Activated T-cell treated with anti-CD3 and anti-CD28 coated beads, Interleukin-2, amount 50 U/mL, for 48 hours (primary cell): ENCODE results near the gene VIT.
"Not testable (repeated sequence)": the region's sequence is repeated elsewhere in the genome, so short reads cannot be mapped to it uniquely, and the experiment has no call there.

Experiments
- DNase-seq, 2 experiments: peaks; one replicate each; pipeline ENCODE4 v3.0.0-alpha.2; 2020

Gene VIT

DNA sequence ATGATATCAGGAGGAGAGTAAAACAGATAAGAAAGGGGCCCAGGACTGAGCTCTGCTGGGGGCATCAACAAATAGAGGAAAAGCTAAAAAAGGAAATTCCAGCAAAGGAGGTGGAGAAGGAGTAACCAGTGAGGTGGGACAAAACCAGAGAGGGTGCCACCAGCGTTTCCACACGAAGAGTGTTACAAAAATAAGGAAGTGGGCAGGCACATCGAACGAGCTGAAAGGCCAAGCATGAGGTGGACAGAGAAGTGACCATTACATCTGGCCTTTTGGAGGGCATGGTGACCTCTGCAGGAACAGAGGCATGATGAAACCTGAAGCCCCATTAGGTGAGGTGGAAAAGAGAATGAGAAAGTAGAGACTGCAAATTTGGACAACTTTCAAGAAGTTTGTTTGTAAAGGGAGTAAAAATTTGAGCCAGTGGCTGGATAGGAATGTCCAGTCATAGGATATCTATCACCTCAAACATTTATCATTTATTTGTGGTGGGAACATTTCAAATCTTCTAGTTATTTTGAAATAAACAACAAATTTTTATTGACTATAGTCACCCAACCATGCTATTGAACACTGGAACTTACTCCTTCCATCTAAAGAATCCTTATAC lies 18.4 kb upstream of the VIT start:
- no peak for DNase-seq

GRCh38 chr2:36678856-36679255 lies 17.7 kb upstream of the VIT start:
- no peak for DNase-seq

DNA sequence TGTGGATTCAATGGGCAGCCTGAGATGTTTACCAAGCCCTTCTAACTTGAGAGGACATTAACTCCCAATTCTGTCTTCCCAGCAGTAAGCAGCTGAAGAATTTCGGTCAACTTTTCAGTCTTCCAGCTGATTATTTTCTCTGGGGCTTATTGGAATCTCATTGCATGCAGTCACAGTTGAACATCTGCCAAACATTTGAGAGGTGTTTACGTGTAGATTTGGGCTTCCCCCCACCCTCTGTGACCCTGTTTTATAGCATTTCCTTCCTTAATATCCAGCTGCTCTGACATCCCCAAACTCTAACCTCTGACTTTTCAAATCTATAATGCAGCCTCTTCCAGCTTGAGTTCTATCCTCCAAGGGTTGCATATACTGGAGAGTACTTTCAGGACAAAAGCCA lies 16.5 kb upstream of the VIT start:
- DNase-seq, result no peak

GRCh38 chr2:36682562-36682961 lies 13.9 kb upstream of the VIT start:
- DNase-seq, result no peak

- DNase-seq, result no peak
These were observed 13.5 kb upstream of the VIT start for GRCh38 chr2:36683002-36683401.

DNA sequence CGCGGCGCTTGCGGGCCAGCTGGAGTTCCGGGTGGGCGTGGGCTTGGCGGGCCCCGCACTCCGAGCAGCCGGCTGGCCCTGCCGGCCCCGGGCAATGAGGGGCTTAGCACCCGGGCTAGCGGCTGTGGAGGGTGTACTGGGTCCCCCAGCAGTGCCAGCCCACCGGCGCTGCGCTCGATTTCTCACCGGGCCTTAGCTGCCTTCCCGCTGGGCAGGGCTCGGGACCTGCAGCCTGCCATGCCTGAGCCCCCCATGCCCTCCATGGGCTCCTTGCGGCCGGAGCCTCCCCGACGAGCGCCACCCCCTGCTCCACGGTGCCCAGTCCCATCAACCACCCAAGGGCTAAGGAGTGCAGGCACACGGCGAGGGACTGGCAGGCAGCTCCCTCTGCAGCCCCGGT lies 8.2 kb upstream of the VIT start:
- not testable (repeated sequence) for DNase-seq

- not testable (repeated sequence) for DNase-seq
These were observed 7.5 kb upstream of the VIT start for GRCh38 chr2:36689013-36689412.

- DNase-seq, result no peak
These were observed 4.4 kb upstream of the VIT start for GRCh38 chr2:36692121-36692520.

DNA sequence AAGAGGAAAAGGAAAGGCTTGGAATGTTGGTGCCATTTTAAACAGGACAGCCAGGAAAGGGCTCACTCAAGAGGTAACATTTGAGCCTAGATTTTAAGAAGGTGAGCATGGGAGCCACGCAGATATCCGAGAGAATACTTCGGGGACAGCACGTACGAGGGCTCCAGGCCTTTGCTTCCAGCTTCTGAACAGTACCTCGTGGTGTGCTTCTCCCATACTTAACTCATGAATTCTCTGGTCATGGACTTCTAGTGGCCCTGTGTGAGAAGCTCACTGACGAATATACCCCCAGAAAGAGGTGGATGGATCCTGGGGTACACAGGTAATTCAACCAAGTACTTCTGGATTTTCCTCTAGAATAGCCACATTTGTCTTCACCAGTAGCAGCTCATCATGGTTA lies 2.7 kb upstream of the VIT start:
- no peak for DNase-seq

DNA sequence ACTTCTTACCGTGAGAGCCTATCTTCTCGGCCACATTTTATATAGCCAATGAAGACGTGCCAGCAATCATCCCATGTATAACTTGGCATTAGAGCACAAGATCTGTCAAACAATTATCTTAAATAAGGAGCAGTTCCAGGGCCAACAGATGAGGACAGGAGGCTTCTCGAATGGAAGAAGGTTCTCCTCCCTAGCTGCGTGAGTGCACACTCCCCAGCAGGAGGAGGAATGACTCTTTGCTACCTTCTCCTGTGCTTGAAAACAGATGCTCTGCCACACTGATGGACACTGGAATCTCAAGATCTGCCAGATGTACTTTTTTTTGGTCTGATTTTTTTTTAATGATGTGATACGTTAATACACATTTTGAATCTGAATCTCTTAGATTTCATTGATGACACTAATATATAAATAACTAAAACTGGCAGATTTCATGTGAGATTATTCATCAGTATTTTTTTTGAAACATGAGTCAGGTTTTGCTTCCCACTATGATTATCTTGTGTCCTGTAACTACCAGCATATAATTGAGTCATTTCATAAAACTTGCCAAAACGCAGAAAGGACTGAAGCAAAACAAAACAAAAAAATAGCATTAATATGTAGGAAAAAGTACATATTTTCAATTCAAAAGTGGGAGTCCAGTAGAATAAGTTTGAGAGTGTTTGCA lies 626 bp upstream of the VIT start:
- no peak for DNase-seq

DNA sequence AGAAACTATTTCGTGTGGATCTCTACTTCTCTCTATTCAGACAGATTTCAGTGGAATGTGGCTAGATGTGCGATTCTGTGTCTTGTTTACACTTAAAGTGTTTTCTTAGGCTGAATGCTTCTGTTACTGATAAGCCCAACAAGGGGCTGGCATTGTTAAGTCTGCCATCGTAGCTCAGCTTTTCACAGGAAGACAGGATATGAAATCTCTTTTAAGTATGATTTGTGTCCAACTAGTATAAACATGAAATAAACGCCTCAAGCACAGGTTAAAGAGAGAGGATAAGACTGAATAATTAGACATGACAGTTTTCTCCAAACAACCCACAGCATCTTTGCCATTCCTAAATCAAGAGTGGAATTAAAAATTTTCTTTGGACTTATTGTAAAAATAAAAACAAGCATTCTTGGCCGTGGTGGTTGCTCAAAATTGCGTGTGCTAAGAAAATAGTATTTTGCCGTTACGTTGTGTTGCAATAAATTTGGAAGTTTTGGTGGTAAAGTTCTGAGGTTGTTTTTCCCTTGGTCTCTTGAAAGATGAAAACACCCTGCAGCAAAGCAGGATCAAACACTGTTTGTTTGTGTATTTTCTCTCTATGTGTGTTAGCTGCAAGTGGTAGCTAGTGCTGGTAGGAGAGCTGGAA lies 1.0 kb downstream of the VIT start:
- DNase-seq, result no peak

DNA sequence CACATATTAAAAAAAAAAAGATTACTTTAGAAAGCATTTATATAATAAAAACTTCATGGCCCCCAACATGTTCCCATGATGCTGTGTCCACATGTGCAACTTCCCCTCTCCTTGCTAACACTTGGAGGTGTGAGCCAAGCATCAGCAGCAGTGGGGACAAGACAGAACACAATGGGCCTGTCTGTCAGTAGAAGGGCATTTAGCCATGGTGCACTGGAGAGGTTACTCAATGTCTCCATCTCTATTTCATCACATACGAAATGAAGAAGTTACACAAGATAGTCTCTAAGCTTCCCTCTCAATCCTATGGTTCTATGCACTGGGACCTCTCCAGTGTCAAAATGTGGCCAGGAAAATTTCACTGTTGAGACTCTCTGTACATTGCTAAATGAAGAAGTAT lies 2.5 kb downstream of the VIT start:
- DNase-seq, result no peak

DNA sequence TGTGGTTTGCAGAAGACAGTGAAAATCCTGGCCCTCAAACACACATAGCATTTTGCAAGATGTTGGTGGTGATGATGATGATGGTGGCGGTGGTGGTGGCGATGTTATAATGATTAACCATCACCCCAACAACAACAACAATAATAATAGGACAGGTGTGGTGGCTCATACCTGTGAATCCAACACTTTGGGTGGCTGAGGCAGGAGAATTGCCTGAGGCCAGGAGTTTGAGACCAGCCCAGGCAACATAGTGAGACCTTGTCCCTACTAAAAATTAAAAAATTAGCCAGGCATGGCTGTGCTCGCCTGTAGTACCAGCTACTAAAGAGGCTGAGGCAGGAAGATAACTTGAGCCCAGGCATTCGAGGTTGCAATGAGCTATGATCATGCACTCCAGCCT lies 3.8 kb downstream of the VIT start:
- DNase-seq, result no peak

GRCh38 chr2:36701391-36701795 lies 4.9 kb downstream of the VIT start:
- no peak for DNase-seq

DNA sequence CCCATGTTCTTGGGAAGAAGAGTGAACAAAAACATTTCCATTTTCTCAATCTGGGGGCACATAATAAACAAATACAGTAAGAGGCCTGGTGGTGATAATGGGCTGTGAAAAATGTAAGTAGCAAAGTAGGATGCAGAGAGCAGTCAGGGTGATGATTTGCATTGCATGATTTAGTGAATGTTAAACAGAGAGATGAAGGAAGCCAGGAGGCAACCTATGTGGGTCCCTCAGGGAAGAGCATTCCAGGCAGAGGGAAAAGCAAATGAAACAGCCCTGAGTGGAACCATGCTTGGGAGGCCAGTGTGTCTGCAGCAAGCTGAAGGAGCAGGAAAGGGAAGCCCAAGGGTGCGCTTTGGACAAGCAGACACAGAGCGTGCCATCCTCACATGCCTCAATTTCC lies 5.4 kb downstream of the VIT start:
- no peak for DNase-seq

GRCh38 chr2:36702781-36703180 lies 6.3 kb downstream of the VIT start:
- DNase-seq, result no peak

- no peak for DNase-seq
These were observed 8.1 kb downstream of the VIT start for GRCh38 chr2:36704475-36705150.

DNA sequence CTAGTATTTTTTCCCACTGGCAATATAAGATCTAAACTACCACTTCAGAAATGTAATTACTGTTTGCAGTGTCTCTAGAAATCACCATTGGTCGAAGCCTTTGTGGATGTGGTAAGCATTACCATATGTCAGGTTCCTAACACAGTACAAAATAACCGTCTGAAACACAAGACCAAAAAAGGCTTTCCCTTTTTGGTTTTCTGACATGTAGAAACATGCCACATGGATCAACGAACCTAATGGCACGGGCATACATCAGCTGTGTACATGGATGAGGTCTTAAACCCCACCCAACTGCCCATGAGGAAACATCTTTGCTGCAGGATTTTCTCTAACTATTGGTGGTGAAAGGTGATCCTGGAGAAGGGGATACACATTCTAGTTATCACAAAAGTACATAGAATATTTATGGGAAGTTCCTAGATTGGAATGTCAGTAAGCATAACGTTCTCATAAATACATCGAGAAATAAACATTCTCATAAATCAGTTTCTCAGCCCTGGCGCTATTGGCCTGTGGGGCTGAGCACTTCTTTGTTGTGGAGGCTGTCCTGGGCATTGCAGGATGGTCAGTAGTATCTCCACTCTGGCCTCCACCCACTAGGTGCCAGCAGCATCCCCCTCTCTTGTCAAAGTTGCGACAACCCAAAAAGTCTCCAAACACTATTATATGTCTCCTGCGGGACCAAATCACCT lies 9.0 kb downstream of the VIT start:
- no peak for DNase-seq

DNA sequence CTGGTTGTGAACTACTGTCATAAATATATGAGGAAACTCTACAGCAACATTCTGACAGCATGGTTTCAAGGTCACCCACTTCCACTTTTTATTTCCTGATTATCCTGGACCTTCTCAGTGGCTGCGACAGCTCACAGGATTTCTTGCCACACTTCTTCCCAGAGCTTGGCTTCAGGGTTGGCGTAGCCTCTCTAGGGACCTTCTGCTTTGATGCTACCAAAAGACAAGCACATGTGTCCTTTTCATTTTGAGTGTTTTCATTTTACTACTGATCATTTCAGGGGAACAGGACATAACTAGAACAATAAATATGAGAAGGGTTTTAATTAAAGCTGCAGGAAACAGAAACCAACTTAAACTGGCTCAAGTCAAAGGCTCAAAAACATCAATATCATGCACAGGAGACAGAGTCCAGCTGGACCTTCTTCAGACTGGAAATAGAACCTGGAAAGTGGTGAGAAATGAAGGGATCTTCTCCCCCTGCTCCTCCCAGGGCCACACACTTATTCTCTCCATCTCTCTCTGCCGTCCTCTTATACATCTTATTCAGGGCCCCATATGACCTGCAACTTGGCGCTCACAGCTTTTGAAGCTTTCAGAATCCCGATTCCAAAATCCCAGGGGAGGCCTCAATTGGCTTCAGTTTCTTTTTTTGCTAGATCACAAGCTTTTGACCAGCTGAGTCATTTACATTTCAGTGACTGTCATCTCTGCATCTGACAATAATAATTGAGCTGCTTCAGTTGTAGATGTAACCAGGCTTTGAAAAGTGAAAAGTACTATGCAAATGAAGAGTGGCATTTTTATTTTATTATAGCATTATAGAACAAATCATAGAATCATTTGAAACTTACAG lies 9.7 kb downstream of the VIT start:
- no peak for DNase-seq

DNA sequence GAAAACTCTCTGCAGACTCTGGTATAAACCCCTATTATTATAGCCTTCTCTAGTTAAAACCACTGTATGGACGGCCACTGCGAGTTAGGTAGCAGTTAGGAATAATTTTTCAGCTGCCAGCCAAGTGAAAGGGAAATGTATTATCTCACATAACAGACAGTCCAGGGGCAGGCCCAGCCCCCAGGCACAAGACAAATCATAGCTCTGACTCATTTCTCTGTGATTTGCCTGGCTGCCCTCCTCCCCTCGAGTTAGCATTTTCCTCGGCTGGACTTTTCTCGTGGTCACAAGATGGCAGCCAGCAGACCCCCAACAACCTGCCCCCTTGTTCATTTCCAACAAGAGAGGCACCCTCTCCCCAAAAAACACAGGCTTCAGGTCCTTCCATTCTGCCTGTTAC lies 10.5 kb downstream of the VIT start:
- no peak for DNase-seq

DNA sequence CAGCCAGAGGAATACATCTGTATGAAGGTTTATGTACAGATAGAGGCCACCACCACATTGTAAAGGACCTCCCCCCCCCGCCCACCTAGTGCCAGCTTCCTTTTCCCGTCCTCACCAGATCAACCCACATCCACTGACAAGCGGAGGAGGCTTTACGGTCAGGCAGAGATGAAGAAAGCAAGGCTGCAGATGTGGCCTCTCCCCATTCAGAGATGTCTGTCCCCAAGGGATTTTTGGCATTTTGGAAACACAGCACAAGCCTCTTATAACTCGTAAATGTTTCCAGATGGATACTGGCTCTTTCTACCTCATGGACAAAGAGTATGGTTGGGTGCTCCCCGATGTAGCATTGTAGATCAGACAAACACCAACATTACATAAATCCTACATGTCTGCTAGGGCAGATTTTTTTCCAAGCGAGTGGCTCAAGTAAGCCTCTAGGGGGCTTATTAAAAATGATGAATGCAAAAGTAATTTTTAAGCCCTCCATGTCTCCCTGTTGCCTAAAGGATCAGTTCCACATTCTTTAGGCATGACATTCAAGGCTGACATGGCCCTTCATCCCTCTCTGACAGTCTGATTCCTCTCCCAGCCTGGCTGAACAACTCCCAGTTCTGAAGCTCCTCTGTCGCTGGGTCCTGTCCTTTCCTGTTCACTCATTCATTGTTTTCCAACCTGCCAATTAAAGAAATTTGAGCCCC lies 11.7 kb downstream of the VIT start:
- no peak for DNase-seq
